KOPT-K1 (cell line): ENCODE measurements around the gene APBA1.

ENCODE experiments used
- H3K27ac ChIP-seq: fragments of 200-600 bp; sonication (generic); 2 replicates; pipeline ENCODE4 v1.5.1; 2016; ENCODE audit warnings: antibody characterized with exemption, mild to moderate bottlenecking, low read depth, low read length; ENCODE audit not compliant: poor library complexity, severe bottlenecking
- H3K36me3 ChIP-seq: fragments of 200-600 bp; sonication (generic); 2 replicates; pipeline ENCODE4 v1.5.1; 2017; ENCODE audit warnings: antibody characterized with exemption, mild to moderate bottlenecking, low read length, moderate library complexity; ENCODE audit not compliant: insufficient read depth
- H3K9me3 ChIP-seq: fragments of 200-600 bp; sonication (generic); 2 replicates; pipeline ENCODE4 v1.5.1; 2017; ENCODE audit warnings: antibody characterized with exemption, low read length, mild to moderate bottlenecking; ENCODE audit not compliant: insufficient read depth, poor library complexity, severe bottlenecking

Gene APBA1

GRCh38 chr9:69673311-69673640 is 1.1 kb upstream of the APBA1 start:
- Histone ChIP-seq H3K27ac (no peak overlapping the region), H3K9me3 (no peaks in the 10 kb centered on the region), H3K36me3 (no peaks in the 10 kb centered on the region)

DNA sequence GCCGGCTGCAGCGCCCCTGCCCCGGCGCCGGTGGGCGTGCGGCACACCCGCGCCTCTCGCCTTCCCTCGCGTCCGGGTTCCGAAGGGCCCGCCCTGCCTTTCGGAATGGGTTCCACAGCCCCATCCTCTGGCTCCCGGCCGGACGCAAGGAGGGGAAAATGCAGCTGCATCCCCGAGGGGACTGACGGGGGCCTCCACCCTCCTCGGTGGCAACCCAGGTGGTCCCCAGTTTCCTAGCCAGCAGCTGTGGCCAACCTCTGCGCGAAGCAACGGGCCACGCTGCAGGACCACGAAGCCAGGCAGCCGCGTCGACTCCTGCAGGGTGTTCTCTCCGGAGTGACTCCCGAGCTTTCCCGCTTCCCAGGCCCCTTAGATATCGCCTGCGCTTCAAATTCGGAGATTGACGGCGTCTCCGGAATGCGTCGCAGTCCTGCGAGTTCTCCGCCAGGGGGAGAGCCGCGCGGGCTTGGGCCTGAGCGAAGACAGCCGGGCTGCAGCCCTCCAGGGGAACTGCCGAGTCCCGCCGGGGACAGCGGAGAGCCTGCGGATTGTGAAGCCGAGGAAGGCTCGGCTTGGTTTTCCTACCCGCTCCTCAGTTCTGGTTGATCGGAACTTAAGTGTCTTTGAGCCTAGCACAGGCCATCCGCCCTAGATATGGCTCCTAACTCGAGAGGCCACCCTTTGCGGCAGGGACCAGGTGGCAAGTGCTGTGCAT is 582 bp upstream of the APBA1 start:
- no peaks in the 10 kb centered on the region for H3K36me3 ChIP-seq
- no peak overlapping the region for H3K27ac ChIP-seq
- H3K9me3 ChIP-seq, result no peaks in the 10 kb centered on the region

DNA sequence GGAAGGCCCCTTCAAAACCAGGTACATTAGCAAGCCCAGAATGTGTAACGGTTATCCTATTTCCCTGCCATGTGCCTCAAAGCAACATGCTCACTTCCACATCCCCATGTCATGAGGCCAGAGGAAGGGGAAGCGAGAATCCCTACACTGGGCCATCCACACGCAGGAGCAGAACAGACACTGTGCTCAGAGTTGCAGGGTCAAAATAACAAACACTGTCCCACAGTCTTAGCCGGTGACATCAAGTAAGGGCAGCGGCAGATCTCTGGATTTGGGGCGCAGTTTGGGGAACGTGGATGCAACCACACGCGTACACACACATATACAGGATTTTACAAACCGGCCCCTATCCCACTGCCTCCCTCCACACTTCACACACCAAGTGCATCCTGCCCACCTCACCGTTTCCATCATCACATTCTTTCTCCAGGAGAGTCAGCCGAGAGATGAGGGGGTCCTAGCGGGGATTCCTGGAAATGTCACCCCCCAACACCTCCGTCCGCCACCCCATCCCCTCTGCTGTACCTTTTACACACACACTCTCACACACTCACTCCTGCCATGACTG is 776 bp downstream of the APBA1 start:
- no peaks in the 10 kb centered on the region for H3K36me3 ChIP-seq
- H3K9me3 ChIP-seq, result no peaks in the 10 kb centered on the region
- H3K27ac ChIP-seq, result no peak overlapping the region

GRCh38 chr9:69667306-69667705 is 4.9 kb downstream of the APBA1 start:
- no peaks in the 10 kb centered on the region for H3K36me3 ChIP-seq
- no peaks in the 10 kb centered on the region for H3K9me3 ChIP-seq
- H3K27ac ChIP-seq, result no peak overlapping the region

- Histone ChIP-seq H3K36me3 (no peaks in the 10 kb centered on the region), H3K9me3 (no peaks in the 10 kb centered on the region), H3K27ac (no peak overlapping the region)
These were observed 11.9 kb downstream of the APBA1 start for GRCh38 chr9:69660304-69660703.

- no peak overlapping the region for H3K27ac ChIP-seq
- no peaks in the 10 kb centered on the region for H3K36me3 ChIP-seq
- no peaks in the 10 kb centered on the region for H3K9me3 ChIP-seq
These were observed 13.0 kb downstream of the APBA1 start for GRCh38 chr9:69658987-69659675.

DNA sequence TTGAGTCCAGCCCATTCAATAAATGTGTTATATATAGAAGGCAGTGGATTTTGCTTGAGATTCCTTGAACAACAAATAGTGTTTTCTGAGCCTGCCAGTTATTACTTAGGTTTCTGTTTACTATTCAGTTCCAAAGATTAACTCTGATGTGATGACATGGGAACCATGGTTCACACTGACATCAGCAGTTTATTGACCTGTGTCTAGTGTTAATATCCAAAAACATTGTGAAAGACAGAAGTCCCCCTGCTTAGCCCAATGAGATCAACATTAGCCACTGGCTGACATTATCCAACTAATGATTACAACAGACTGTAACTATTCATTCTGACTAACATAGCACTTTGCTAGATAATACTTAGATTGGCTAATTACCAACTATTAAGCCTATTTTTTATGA is 14.9 kb downstream of the APBA1 start:
- H3K36me3 ChIP-seq, result no peaks in the 10 kb centered on the region
- H3K27ac ChIP-seq, result no peak overlapping the region
- no peaks in the 10 kb centered on the region for H3K9me3 ChIP-seq

GRCh38 chr9:69655065-69655464 is 17.1 kb downstream of the APBA1 start:
- no peak overlapping the region for H3K27ac ChIP-seq
- no peaks in the 10 kb centered on the region for H3K9me3 ChIP-seq
- no peaks in the 10 kb centered on the region for H3K36me3 ChIP-seq

GRCh38 chr9:69653261-69653660 is 18.9 kb downstream of the APBA1 start:
- Histone ChIP-seq H3K9me3 (no peaks in the 10 kb centered on the region), H3K27ac (no peak overlapping the region), H3K36me3 (no peaks in the 10 kb centered on the region)

DNA sequence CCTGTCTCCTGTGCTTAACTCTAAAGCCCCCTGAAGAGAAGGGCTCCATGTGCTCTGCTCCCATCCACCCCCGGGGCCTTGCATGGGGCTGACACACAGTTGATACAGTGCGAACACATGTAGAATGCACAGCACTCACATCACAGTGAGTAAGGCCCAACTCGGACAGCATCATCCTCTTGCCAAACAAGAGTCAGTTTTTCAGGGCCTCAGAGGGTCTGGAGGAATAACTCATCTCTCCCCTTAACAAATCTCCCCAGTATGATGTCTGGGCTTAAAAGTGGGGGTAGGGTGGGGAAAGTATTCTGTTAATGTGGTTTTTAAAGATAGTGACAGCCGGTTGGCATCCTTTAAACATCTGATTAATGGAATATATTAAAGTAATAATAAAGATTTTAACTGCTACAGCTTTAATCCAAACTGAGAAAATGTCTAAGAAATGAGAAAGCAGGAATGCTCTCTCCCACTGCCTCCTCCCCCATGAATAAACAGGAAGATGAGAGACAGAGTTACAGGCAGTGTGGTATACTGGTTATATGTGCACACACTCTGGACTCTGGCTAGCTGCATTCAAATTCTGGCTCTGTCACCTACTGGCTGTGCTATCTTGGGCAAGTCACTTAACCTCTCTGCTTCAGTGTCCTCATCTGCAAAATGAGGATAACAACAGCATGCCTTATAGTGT is 22.5 kb downstream of the APBA1 start:
- H3K27ac ChIP-seq, result no peak overlapping the region
- H3K36me3 ChIP-seq, result no peaks in the 10 kb centered on the region
- no peaks in the 10 kb centered on the region for H3K9me3 ChIP-seq

- Histone ChIP-seq H3K9me3 (no peaks in the 10 kb centered on the region), H3K27ac (no peak overlapping the region), H3K36me3 (no peaks in the 10 kb centered on the region)
These were observed 24.4 kb downstream of the APBA1 start for GRCh38 chr9:69647804-69648203.

DNA sequence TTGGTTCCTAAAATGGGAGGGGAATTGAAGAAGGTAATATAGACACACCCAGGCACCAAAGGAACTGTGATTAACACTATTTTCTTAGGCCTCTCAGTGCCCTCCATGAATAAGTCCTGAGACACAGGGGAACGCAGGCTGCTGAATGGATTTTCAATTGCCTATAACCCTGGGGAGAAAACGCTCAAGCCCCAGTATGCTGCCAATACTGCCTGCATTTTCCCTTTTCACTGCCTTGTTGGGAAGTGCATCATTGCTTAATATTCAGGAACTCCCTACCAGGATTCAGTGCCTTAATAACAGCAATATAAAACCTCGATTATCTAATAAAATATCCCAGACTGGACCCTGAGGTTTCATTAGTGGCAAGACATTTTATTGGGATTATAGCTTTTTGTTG is 25.4 kb downstream of the APBA1 start:
- Histone ChIP-seq H3K9me3 (no peaks in the 10 kb centered on the region), H3K27ac (no peak overlapping the region), H3K36me3 (no peaks in the 10 kb centered on the region)

DNA sequence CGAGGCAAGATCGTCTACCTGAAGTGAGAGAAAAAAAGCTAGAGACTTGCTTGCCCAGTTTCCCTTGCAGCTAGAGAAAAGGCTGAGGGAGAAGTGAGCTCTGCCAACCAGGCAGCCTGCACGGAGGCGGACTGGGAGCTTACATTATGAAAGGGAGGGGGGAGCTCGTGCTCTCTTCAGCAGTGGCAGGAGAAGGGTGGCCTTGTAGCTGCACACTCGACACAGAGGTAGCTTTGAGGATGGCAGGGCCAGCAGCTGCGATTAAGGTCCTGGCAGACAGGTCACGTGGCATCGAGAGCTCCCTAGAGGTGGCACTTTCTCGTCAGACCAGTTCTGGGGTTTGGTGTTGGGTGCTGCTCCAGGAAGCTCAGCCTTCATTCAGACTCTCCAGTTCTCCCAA is 26.7 kb downstream of the APBA1 start:
- no peak overlapping the region for H3K27ac ChIP-seq
- H3K36me3 ChIP-seq, result no peaks in the 10 kb centered on the region

DNA sequence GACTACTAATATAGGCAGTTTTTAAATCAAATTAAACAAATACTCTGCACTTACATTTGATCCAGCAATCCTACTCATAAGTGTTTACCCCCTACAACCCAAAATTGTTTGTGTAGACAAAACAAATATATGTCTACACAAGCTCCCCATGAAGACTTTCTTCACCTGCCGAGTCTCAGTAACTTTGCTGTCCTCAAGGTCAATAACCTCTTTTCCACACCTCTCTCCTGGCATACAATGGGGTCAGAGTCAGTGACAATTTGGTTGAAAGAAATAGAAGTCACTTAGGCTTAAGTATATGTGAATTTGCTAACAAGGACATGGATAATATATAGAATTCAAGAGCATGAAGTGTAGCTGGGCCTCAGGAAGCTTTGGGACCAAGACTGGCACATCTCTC is 29.1 kb downstream of the APBA1 start:
- H3K27ac ChIP-seq, result no peak overlapping the region
- no peaks in the 10 kb centered on the region for H3K9me3 ChIP-seq
- no peaks in the 10 kb centered on the region for H3K36me3 ChIP-seq

More for the DNA sequence above, 26.7 kb downstream of the APBA1 start:
- H3K9me3 ChIP-seq, result no peaks in the 10 kb centered on the region

- no peaks in the 10 kb centered on the region for H3K36me3 ChIP-seq
- no peaks in the 10 kb centered on the region for H3K9me3 ChIP-seq
- no peak overlapping the region for H3K27ac ChIP-seq
These were observed 34.4 kb downstream of the APBA1 start for GRCh38 chr9:69637817-69638200.
